Stomach (tissue), 4 donors: ENCODE measurements around the gene DNAI1.

Experiments used
- POLR2A ChIP-seq, 4 donors: fragments of 450-650 bp; IDR thresholded peaks; one replicate each; pipeline ENCODE4 v1.6.1; 2016; ENCODE audit warnings: antibody characterized with exemption in 4 of 4, control low read depth in 2 of 4, mild to moderate bottlenecking in 1 of 4, moderate library complexity in 1 of 4
- POLR2AphosphoS5 ChIP-seq, 3 donors: sonication (generic); formaldehyde crosslinking; IDR thresholded peaks; one replicate each; pipeline ENCODE4 v1.6.1; 2016; ENCODE audit warnings: antibody characterized with exemption in 3 of 3
- TF ChIP-seq, protein P1 (sequence below), 7 experiments: fragments of 450-650 bp in 4 of 7; fragments of 200-600 bp in 3 of 7; sonication (generic) in 3 of 7; IDR thresholded peaks; one replicate each; pipeline ENCODE4 v1.5.1; 2016 to 2019; ENCODE audit warnings: antibody characterized with exemption in 7 of 7, control low read depth in 2 of 7, mild to moderate bottlenecking in 1 of 7

DNA sequence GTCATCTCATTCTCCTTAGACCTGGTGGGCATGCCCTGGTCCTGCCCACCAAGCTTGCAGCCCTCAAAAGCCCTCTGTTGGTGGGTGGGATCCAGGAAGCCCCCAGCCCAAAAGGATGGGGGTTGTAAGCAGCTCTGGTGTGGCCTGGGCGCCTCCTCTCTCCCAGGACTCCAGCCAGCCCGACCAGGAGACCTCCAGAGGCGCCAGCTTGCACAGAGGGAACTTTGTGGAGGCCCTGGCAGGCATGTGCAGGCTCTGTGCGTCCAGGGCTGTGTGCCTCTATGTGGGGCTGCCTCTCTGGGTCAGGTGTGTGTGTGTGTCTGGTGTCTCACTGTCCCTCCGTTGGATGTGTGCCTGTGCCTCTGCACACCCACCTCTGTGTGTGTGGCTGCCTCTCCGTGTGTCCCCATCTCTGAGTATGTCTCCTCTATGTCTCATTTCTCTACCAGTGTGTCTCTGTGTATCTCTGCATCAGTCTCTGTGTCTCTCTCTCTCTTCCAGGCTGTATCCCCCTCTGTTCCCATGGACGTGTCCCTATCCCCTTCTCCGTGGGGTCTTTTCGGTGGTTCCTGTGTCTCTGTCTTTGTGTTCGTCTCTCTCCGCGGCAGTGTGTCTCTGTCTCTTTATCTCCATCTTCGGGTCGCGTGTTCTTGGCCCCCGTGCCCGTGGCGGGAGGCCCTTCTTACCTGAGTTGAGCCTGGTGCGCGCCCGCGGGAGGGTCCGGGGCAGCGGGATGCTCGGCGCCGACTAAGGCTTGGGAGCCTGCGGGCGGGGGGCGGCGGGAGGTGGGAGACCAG lies 63.7 kb downstream of the DNAI1 start:
- TF ChIP-seq, protein P1, sequence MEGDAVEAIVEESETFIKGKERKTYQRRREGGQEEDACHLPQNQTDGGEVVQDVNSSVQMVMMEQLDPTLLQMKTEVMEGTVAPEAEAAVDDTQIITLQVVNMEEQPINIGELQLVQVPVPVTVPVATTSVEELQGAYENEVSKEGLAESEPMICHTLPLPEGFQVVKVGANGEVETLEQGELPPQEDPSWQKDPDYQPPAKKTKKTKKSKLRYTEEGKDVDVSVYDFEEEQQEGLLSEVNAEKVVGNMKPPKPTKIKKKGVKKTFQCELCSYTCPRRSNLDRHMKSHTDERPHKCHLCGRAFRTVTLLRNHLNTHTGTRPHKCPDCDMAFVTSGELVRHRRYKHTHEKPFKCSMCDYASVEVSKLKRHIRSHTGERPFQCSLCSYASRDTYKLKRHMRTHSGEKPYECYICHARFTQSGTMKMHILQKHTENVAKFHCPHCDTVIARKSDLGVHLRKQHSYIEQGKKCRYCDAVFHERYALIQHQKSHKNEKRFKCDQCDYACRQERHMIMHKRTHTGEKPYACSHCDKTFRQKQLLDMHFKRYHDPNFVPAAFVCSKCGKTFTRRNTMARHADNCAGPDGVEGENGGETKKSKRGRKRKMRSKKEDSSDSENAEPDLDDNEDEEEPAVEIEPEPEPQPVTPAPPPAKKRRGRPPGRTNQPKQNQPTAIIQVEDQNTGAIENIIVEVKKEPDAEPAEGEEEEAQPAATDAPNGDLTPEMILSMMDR (IDR thresholded peaks at IDR 0.05), result no peak
- TF ChIP-seq POLR2AphosphoS5 (IDR thresholded peaks at IDR 0.05) (no peak), POLR2A (IDR thresholded peaks at IDR 0.05) (no peak)
